ENCODE measurements around the gene MYO7B.

Gene MYO7B

GRCh38 chr2:127614246-127614645 is 78.8 kb downstream of the MYO7B start:
- no peaks in the 10 kb centered on the region for H3K36me3 ChIP-seq (replicated peaks)
- TF ChIP-seq CTCF (IDR thresholded peaks at IDR 0.05; ENCODE audit: low read depth, low read length, missing control alignments): no peak
- H3K4me3 ChIP-seq (ENCODE audit: low read depth, low read length): no peak overlapping the region
- in situ Hi-C loops (cut with HindIII; ENCODE audit: low pct_ligation_motif_present, low sequenced_read_pairs): no loop called here
- no peaks in the 10 kb centered on the region for H3K27me3 ChIP-seq (replicated peaks)
- H3K27ac ChIP-seq: no peak overlapping the region
- no peak for DNase-seq

- no peak overlapping the region for H3K4me3 ChIP-seq (ENCODE audit: low read depth, low read length)
- H3K27ac ChIP-seq: no peak overlapping the region
- DNase-seq: no peak
These were observed 79.2 kb downstream of the MYO7B start for GRCh38 chr2:127614731-127615130.

GRCh38 chr2:127615511-127616166 is 80.2 kb downstream of the MYO7B start:
- no peak for DNase-seq
- H3K27ac ChIP-seq: no peak overlapping the region
- H3K27me3 ChIP-seq (replicated peaks): no peaks in the 10 kb centered on the region
- in situ Hi-C loops (cut with HindIII; ENCODE audit: low pct_ligation_motif_present, low sequenced_read_pairs): no loop called here
- no peak for TF ChIP-seq CTCF (IDR thresholded peaks at IDR 0.05; ENCODE audit: low read depth, low read length, missing control alignments)
- no peaks in the 10 kb centered on the region for H3K36me3 ChIP-seq (replicated peaks)
- no peak overlapping the region for H3K4me3 ChIP-seq (ENCODE audit: low read depth, low read length)

More at GRCh38 chr2:127614731-127615130, 79.2 kb downstream of the MYO7B start:
- Histone ChIP-seq H3K36me3 (replicated peaks) (no peaks in the 10 kb centered on the region), H3K27me3 (replicated peaks) (no peaks in the 10 kb centered on the region)
- in situ Hi-C loops (cut with HindIII; ENCODE audit: low pct_ligation_motif_present, low sequenced_read_pairs): no loop called here
- no peak for TF ChIP-seq CTCF (IDR thresholded peaks at IDR 0.05; ENCODE audit: low read depth, low read length, missing control alignments)

- DNase-seq: no peak
- H3K4me3 ChIP-seq (ENCODE audit: low read depth, low read length): no peak overlapping the region
- no peaks in the 10 kb centered on the region for H3K27me3 ChIP-seq (replicated peaks)
- H3K27ac ChIP-seq: no peak overlapping the region
- no peak for TF ChIP-seq CTCF (IDR thresholded peaks at IDR 0.05; ENCODE audit: low read depth, low read length, missing control alignments)
- in situ Hi-C loops (cut with HindIII; ENCODE audit: low pct_ligation_motif_present, low sequenced_read_pairs): no loop called here
- no peaks in the 10 kb centered on the region for H3K36me3 ChIP-seq (replicated peaks)
These were observed 83.2 kb downstream of the MYO7B start for GRCh38 chr2:127618551-127619202.

- DNase-seq: no peak
- Histone ChIP-seq H3K4me3 (ENCODE audit: low read depth, low read length) (no peak overlapping the region), H3K36me3 (replicated peaks) (no peaks in the 10 kb centered on the region), H3K27me3 (replicated peaks) (no peaks in the 10 kb centered on the region), H3K27ac (no peak overlapping the region)
- TF ChIP-seq CTCF (IDR thresholded peaks at IDR 0.05; ENCODE audit: low read depth, low read length, missing control alignments): no peak
- in situ Hi-C loops (cut with HindIII; ENCODE audit: low pct_ligation_motif_present, low sequenced_read_pairs): no loop called here
These were observed 83.7 kb downstream of the MYO7B start for GRCh38 chr2:127619203-127619590.

Data from brain microvascular endothelial cell (primary cell).